Karpas-422 (cell line): ENCODE results near the gene MAG. TPM values are rescaled to one million over a fixed set of nuclear protein-coding genes. Genes with fewer than 3 reads are reported as not detected.

Experiments
- DNase-seq: peaks from one replicate; pipeline ENCODE4 v3.0.0-alpha.2; 2015
- H2AFZ ChIP-seq: fragments of 200-600 bp; sonication (generic); 2 replicates; pipeline ENCODE4 v1.6.1; 2014; ENCODE audit warnings: antibody characterized with exemption, low read length, mixed read lengths
- H3K27ac ChIP-seq: fragments of 200-600 bp; sonication (generic); 2 replicates; pipeline ENCODE4 v1.5.1; 2014; ENCODE audit warnings: mild to moderate bottlenecking, low read length, moderate library complexity
- H3K27me3 ChIP-seq: fragments of 200-600 bp; sonication (generic); 2 replicates; pipeline ENCODE4 v1.6.1; 2014; ENCODE audit warnings: low read length, mixed read lengths
- H3K36me3 ChIP-seq: fragments of 200-600 bp; sonication (generic); 2 replicates; pipeline ENCODE4 v1.6.1; 2014; ENCODE audit warnings: low read length, mixed read lengths; ENCODE audit not compliant: insufficient read depth
- H3K4me1 ChIP-seq: fragments of 200-600 bp; sonication (generic); 2 replicates; pipeline ENCODE4 v1.6.1; 2014; ENCODE audit warnings: mild to moderate bottlenecking, low read length, mixed read lengths
- H3K4me2 ChIP-seq: fragments of 200-600 bp; sonication (generic); 2 replicates; pipeline ENCODE4 v1.6.1; 2014; ENCODE audit warnings: low read length, low read depth, mild to moderate bottlenecking; ENCODE audit not compliant: poor library complexity, severe bottlenecking
- H3K4me3 ChIP-seq: fragments of 200-600 bp; sonication (generic); 2 replicates; pipeline ENCODE4 v1.5.1; 2014; ENCODE audit warnings: mild to moderate bottlenecking, antibody characterized with exemption, low read length, mixed read lengths
- H3K79me2 ChIP-seq: fragments of 200-600 bp; sonication (generic); 2 replicates; pipeline ENCODE4 v1.6.1; 2014; ENCODE audit warnings: mild to moderate bottlenecking, low read length, mixed read lengths
- H3K9ac ChIP-seq: fragments of 200-600 bp; sonication (generic); 2 replicates; pipeline ENCODE4 v1.6.0; 2014; ENCODE audit warnings: low read length
- H3K9me2 ChIP-seq: fragments of 200-600 bp; sonication (generic), shearing (Covaris generic); replicated peaks from 2 replicates; pipeline ENCODE4 v1.6.0; 2014; ENCODE audit warnings: mild to moderate bottlenecking, low read length, moderate library complexity; ENCODE audit not compliant: insufficient read depth
- H3K9me3 ChIP-seq: fragments of 300-700, 200-600 bp; sonication (generic); 2 replicates; pipeline ENCODE4 v1.6.1; 2014; ENCODE audit warnings: low read length, mixed read lengths
- H4K20me1 ChIP-seq: fragments of 200-600 bp; sonication (generic); 2 replicates; pipeline ENCODE4 v1.6.1; 2014; ENCODE audit warnings: mild to moderate bottlenecking, antibody characterized with exemption, low read length, low read depth; ENCODE audit not compliant: insufficient read depth
- total RNA-seq: library from RNA; depleted of rRNA; stranded (reverse); fragments of >200 nt; shearing (Covaris generic); gene quantifications from 2 replicates; pipeline ENCODE4 v1.2.3, GENCODE V29; 2014; ENCODE audit warnings: low replicate concordance; rRNA removed

The MAG gene
- total RNA-seq = 0.36 TPM in 1 of 2 replicates, not detected in the other

- Histone ChIP-seq H3K27me3 (no peaks in the 10 kb centered on the region), H3K4me2 (no peak within 1 kb of the TSS), H3K4me3 (no peak within 1 kb of the TSS)
Measured at GRCh38 chr19:35291916-35292315, at the start of gene MAG. MAG (plus strand) TSS chr19:35292161; CDS start chr19:35295409, 3,248 bp downstream.

GRCh38 chr19:35246466-35247092 is 45.4 kb upstream of the MAG start:
- no peak overlapping the region for H3K9ac ChIP-seq
- H3K4me3 ChIP-seq = no peak overlapping the region
- no peak overlapping the region for H3K4me2 ChIP-seq

More at GRCh38 chr19:35291916-35292315, at the start of gene MAG:
- Histone ChIP-seq H3K9me3 (no peaks in the 10 kb centered on the region), H3K4me1 (peaks cover 48% of the 10 kb centered on the region), H4K20me1 (no peaks in the 10 kb centered on the region), H3K79me2 (no peaks in the 10 kb centered on the region), H3K27ac (no peak within 1 kb of the TSS), H3K9ac (no peak within 1 kb of the TSS), H3K9me2 (no peaks in the 10 kb centered on the region), H2AFZ (no peak within 1 kb of the TSS), H3K36me3 (no peaks in the 10 kb centered on the region)
- DNase-seq = no peak

GRCh38 chr19:35247526-35248309 is 44.2 kb upstream of the MAG start:
- H3K4me2 ChIP-seq = peak overlapping the region; percentile 38
- H2AFZ ChIP-seq = no peak overlapping the region
- no peaks in the 10 kb centered on the region for H3K9me3 ChIP-seq
- H3K4me1 ChIP-seq = no peaks in the 10 kb centered on the region; the same call in 1 of the 2 replicates
- no peaks in the 10 kb centered on the region for H4K20me1 ChIP-seq
- H3K4me3 ChIP-seq = no peak overlapping the region
- no peaks in the 10 kb centered on the region for H3K36me3 ChIP-seq
- no peaks in the 10 kb centered on the region for H3K27me3 ChIP-seq
- DNase-seq = no peak
- no peaks in the 10 kb centered on the region for H3K79me2 ChIP-seq
- H3K27ac ChIP-seq = no peak overlapping the region
- no peaks in the 10 kb centered on the region for H3K9me2 ChIP-seq
- no peak overlapping the region for H3K9ac ChIP-seq

More at GRCh38 chr19:35246466-35247092, 45.4 kb upstream of the MAG start:
- Histone ChIP-seq H2AFZ (no peak overlapping the region), H3K79me2 (no peaks in the 10 kb centered on the region), H3K4me1 (no peaks in the 10 kb centered on the region; the same call in 1 of the 2 replicates), H3K27me3 (no peaks in the 10 kb centered on the region), H3K27ac (no peak overlapping the region), H3K9me3 (no peaks in the 10 kb centered on the region), H4K20me1 (no peaks in the 10 kb centered on the region), H3K36me3 (no peaks in the 10 kb centered on the region), H3K9me2 (no peaks in the 10 kb centered on the region)
- DNase-seq = no peak

- Histone ChIP-seq H3K9me3 (no peaks in the 10 kb centered on the region), H3K36me3 (no peaks in the 10 kb centered on the region), H2AFZ (no peak within 1 kb of the TSS), H3K27me3 (no peaks in the 10 kb centered on the region), H3K4me3 (no peak within 1 kb of the TSS), H3K27ac (no peak within 1 kb of the TSS), H3K9me2 (no peaks in the 10 kb centered on the region), H3K79me2 (no peaks in the 10 kb centered on the region), H3K4me2 (peak within 1 kb of the TSS; percentile 38), H3K4me1 (no peaks in the 10 kb centered on the region; the same call in 1 of the 2 replicates), H4K20me1 (no peaks in the 10 kb centered on the region), H3K9ac (no peak within 1 kb of the TSS)
- DNase-seq = no peak
Measured at GRCh38 chr19:35248310-35249145, 43.4 kb upstream of the MAG start, which contains the start of gene LSR. LSR (plus strand) TSS chr19:35249002; CDS start chr19:35249023, 21 bp downstream.

- no peaks in the 10 kb centered on the region; the same call in 1 of the 2 replicates for H3K4me1 ChIP-seq
- H3K4me3 ChIP-seq = no peak overlapping the region
- no peak overlapping the region for H3K4me2 ChIP-seq
- H3K9ac ChIP-seq = no peak overlapping the region
- no peak for DNase-seq
- no peak overlapping the region for H3K27ac ChIP-seq
- H3K36me3 ChIP-seq = no peaks in the 10 kb centered on the region
- H4K20me1 ChIP-seq = no peaks in the 10 kb centered on the region
- H3K9me3 ChIP-seq = no peaks in the 10 kb centered on the region
- H3K9me2 ChIP-seq = no peaks in the 10 kb centered on the region
- H2AFZ ChIP-seq = no peak overlapping the region
- no peaks in the 10 kb centered on the region for H3K27me3 ChIP-seq
- H3K79me2 ChIP-seq = no peaks in the 10 kb centered on the region
Measured at GRCh38 chr19:35249146-35249847, 42.7 kb upstream of the MAG start.

GRCh38 chr19:35249848-35250711 is 41.9 kb upstream of the MAG start:
- H3K9me2 ChIP-seq = no peaks in the 10 kb centered on the region
- H3K4me3 ChIP-seq = no peak overlapping the region
- no peak overlapping the region for H2AFZ ChIP-seq
- no peaks in the 10 kb centered on the region; the same call in 1 of the 2 replicates for H3K4me1 ChIP-seq
- no peaks in the 10 kb centered on the region for H3K79me2 ChIP-seq
- H3K9me3 ChIP-seq = no peaks in the 10 kb centered on the region
- H4K20me1 ChIP-seq = no peaks in the 10 kb centered on the region
- no peak overlapping the region for H3K4me2 ChIP-seq
- H3K27ac ChIP-seq = no peak overlapping the region
- no peaks in the 10 kb centered on the region for H3K36me3 ChIP-seq
- DNase-seq = no peak
- H3K9ac ChIP-seq = no peak overlapping the region
- H3K27me3 ChIP-seq = no peaks in the 10 kb centered on the region

GRCh38 chr19:35251456-35251855 is 40.5 kb upstream of the MAG start:
- Histone ChIP-seq H4K20me1 (no peaks in the 10 kb centered on the region), H3K79me2 (no peaks in the 10 kb centered on the region), H3K9me2 (no peaks in the 10 kb centered on the region), H3K27me3 (no peaks in the 10 kb centered on the region), H3K9ac (no peak overlapping the region), H3K27ac (no peak overlapping the region), H2AFZ (no peak overlapping the region), H3K9me3 (no peaks in the 10 kb centered on the region), H3K36me3 (no peaks in the 10 kb centered on the region), H3K4me2 (no peak overlapping the region), H3K4me1 (no peaks in the 10 kb centered on the region; the same call in 1 of the 2 replicates), H3K4me3 (no peak overlapping the region)
- DNase-seq = no peak
